Osteoblast (primary cell): ENCODE measurements around the gene CIC. TPM values are rescaled to one million over a fixed set of nuclear protein-coding genes. Genes with fewer than 3 reads are reported as not detected.

ENCODE experiments used
- DNase-seq: peaks from one replicate; pipeline ENCODE4 v3.0.0; 2011; ENCODE audit warnings: low spot score, mixed read lengths; ENCODE audit not compliant: insufficient read length; ENCODE audit errors: missing footprints
- H2AFZ ChIP-seq: 2 replicates; pipeline ENCODE4 v1.6.0; 2011; ENCODE audit warnings: mild to moderate bottlenecking, low read length
- H3K27ac ChIP-seq: 2 replicates; pipeline ENCODE4 v1.5.1; 2011; ENCODE audit warnings: mild to moderate bottlenecking, low read depth, low read length, moderate library complexity
- H3K27me3 ChIP-seq: 2 replicates; pipeline ENCODE4 v1.6.0; 2012; ENCODE audit warnings: mild to moderate bottlenecking, control low read depth, inconsistent platforms, low read length, moderate library complexity; ENCODE audit not compliant: insufficient read depth
- H3K36me3 ChIP-seq: 2 replicates; pipeline ENCODE4 v1.5.1; 2011; ENCODE audit warnings: mild to moderate bottlenecking, low read length, control low read depth, moderate library complexity; ENCODE audit not compliant: insufficient read depth
- H3K4me1 ChIP-seq: 2 replicates; pipeline ENCODE4 v1.5.1; 2011; ENCODE audit warnings: mild to moderate bottlenecking, low read length, control low read depth, moderate library complexity; ENCODE audit not compliant: insufficient read depth
- H3K4me2 ChIP-seq: 2 replicates; pipeline ENCODE4 v1.6.0; 2011; ENCODE audit warnings: mild to moderate bottlenecking, low read length; ENCODE audit not compliant: insufficient read depth
- H3K4me3 ChIP-seq: fragments of 200-600 bp; sonication (generic); 3 replicates; pipeline ENCODE4 v1.5.1; 2012; ENCODE audit warnings: mild to moderate bottlenecking, low read length, inconsistent platforms; ENCODE audit not compliant: insufficient read depth
- H3K79me2 ChIP-seq: 2 replicates; pipeline ENCODE4 v1.6.0; 2012; ENCODE audit warnings: mild to moderate bottlenecking, low read length, control low read depth, inconsistent platforms; ENCODE audit not compliant: insufficient read depth
- H3K9me3 ChIP-seq: 2 replicates; pipeline ENCODE4 v1.5.1; 2011; ENCODE audit warnings: low read depth, low read length, control low read depth
- H4K20me1 ChIP-seq: 2 replicates; pipeline ENCODE4 v1.6.0; 2012; ENCODE audit warnings: mild to moderate bottlenecking, low read length, control low read depth; ENCODE audit not compliant: insufficient read depth
- CTCF ChIP-seq: IDR thresholded peaks from 2 replicates; pipeline ENCODE4 v1.5.1; 2011; ENCODE audit warnings: mild to moderate bottlenecking, low read depth, low read length, moderate library complexity; ENCODE audit errors: extremely low read depth
- total RNA-seq: library from RNA; depleted of rRNA; stranded (reverse); fragments of >200 nt; gene quantifications from 2 replicates; pipeline ENCODE4 v1.2.3, GENCODE V29; 2012

Gene CIC
- total RNA-seq = 33.6 and 39.1 TPM in 2 replicates

GRCh38 chr19:42268704-42269477, at the start of gene CIC:
TSS of gene CIC (plus strand) at chr19:42269252. CDS start at chr19:42271784, 2,532 bp downstream.
- peak within 1 kb of the TSS; percentile 100 for H3K27ac ChIP-seq

GRCh38 chr19:42219812-42220750, 49.0 kb upstream of the CIC start, which contains the start of gene ZNF526:
TSS of gene ZNF526 (plus strand) at chr19:42220312. CDS start at chr19:42224404, 4,092 bp downstream.
- Histone ChIP-seq H3K36me3 (peaks cover 21% of the 10 kb centered on the region), H3K27me3 (no peaks in the 10 kb centered on the region), H3K4me2 (peak within 1 kb of the TSS; percentile 84), H3K79me2 (peaks cover 75% of the 10 kb centered on the region), H3K4me1 (peaks cover 33% of the 10 kb centered on the region), H3K4me3 (peak within 1 kb of the TSS; percentile 99), H3K9me3 (no peaks in the 10 kb centered on the region), H4K20me1 (peaks cover 32% of the 10 kb centered on the region), H2AFZ (peak within 1 kb of the TSS; percentile 93), H3K27ac (peak within 1 kb of the TSS; percentile 77)
- TF ChIP-seq CTCF = no peak
- peak; percentile 100 for DNase-seq

More at GRCh38 chr19:42268704-42269477, at the start of gene CIC:
- no peaks in the 10 kb centered on the region for H3K9me3 ChIP-seq
- peaks cover 44% of the 10 kb centered on the region for H3K79me2 ChIP-seq
- peak within 1 kb of the TSS; percentile 92 for H3K4me3 ChIP-seq
- TF ChIP-seq CTCF = no peak
- peak within 1 kb of the TSS; percentile 99 for H2AFZ ChIP-seq
- peaks cover 7% of the 10 kb centered on the region for H4K20me1 ChIP-seq
- peak; percentile 99 for DNase-seq
- peak within 1 kb of the TSS; percentile 100 for H3K4me2 ChIP-seq
- H3K4me1 ChIP-seq = peaks cover 28% of the 10 kb centered on the region
- H3K36me3 ChIP-seq = peaks cover 14% of the 10 kb centered on the region
- H3K27me3 ChIP-seq = no peaks in the 10 kb centered on the region

GRCh38 chr19:42220751-42221097, 48.3 kb upstream of the CIC start:
- Histone ChIP-seq H3K4me1 (peaks cover 31% of the 10 kb centered on the region), H3K79me2 (peaks cover 74% of the 10 kb centered on the region), H3K27ac (peak overlapping the region; percentile 77), H3K4me2 (peak overlapping the region; percentile 84), H3K9me3 (no peaks in the 10 kb centered on the region), H3K27me3 (no peaks in the 10 kb centered on the region), H4K20me1 (peaks cover 26% of the 10 kb centered on the region), H2AFZ (peak overlapping the region; percentile 93), H3K36me3 (peaks cover 20% of the 10 kb centered on the region), H3K4me3 (peak overlapping the region; percentile 99)
- DNase-seq = no peak
- TF ChIP-seq CTCF = no peak
